Neural cell (in vitro differentiated cells): Measurements from ENCODE around the gene PRKACA. TPM values are rescaled to one million over a fixed set of nuclear protein-coding genes. Genes with fewer than 3 reads are reported as not detected.

Source experiments
- H2AFZ ChIP-seq: fragments of 200-600, 300-800 bp; sonication (generic), shearing (Covaris generic); 2 replicates; pipeline ENCODE4 v1.6.0; 2014; ENCODE audit warnings: low read depth, mild to moderate bottlenecking, antibody characterized with exemption, low read length, moderate library complexity
- H3F3A ChIP-seq: fragments of 200-600 bp; shearing (Covaris generic); 2 replicates; pipeline ENCODE4 v1.6.1; 2016; ENCODE audit warnings: mild to moderate bottlenecking, moderate library complexity, mixed read lengths, antibody characterized with exemption, low read length; ENCODE audit not compliant: insufficient read depth, poor library complexity, severe bottlenecking
- H3K27ac ChIP-seq: fragments of 200-600, 300-800 bp; sonication (generic), shearing (Covaris generic); 2 replicates; pipeline ENCODE4 v1.5.1; 2014; ENCODE audit warnings: mild to moderate bottlenecking, low read length, moderate library complexity
- H3K27me3 ChIP-seq: fragments of 300-800, 200-600 bp; sonication (generic), shearing (Covaris generic); 2 replicates; pipeline ENCODE4 v1.6.0; 2014; ENCODE audit warnings: mild to moderate bottlenecking, low read depth, low read length, moderate library complexity; ENCODE audit not compliant: insufficient read depth
- H3K36me3 ChIP-seq: fragments of 300-800, 200-600 bp; sonication (generic), shearing (Covaris generic); 2 replicates; pipeline ENCODE4 v1.5.1; 2014; ENCODE audit warnings: mild to moderate bottlenecking, antibody characterized with exemption, low read length, moderate library complexity; ENCODE audit not compliant: insufficient read depth
- H3K4me2 ChIP-seq: fragments of 300-800, 200-600 bp; sonication (generic), shearing (Covaris generic); 2 replicates; pipeline ENCODE4 v1.6.0; 2014; ENCODE audit warnings: mild to moderate bottlenecking, low read length
- H3K4me3 ChIP-seq: fragments of 300-800, 200-600 bp; sonication (generic), shearing (Covaris generic); 2 replicates; pipeline ENCODE4 v1.5.1; 2014; ENCODE audit warnings: mild to moderate bottlenecking, low read length, moderate library complexity
- H3K79me2 ChIP-seq: fragments of 200-600 bp; shearing (Covaris generic); replicated peaks from 2 replicates; pipeline ENCODE4 v1.6.0; 2014; ENCODE audit warnings: mild to moderate bottlenecking, low read length, moderate library complexity; ENCODE audit not compliant: insufficient read depth
- H3K9ac ChIP-seq: fragments of 300-800, 200-600 bp; sonication (generic), shearing (Covaris generic); 2 replicates; pipeline ENCODE4 v1.6.1; 2016; ENCODE audit warnings: mild to moderate bottlenecking, low read length, mixed read lengths
- H3K9me2 ChIP-seq: fragments of 200-600 bp; shearing (Covaris generic); 2 replicates; pipeline ENCODE4 v1.6.1; 2016; ENCODE audit warnings: mild to moderate bottlenecking, low read length, mixed read lengths; ENCODE audit not compliant: insufficient read depth
- H3K9me3 ChIP-seq: fragments of 200-600, 300-800 bp; sonication (generic), shearing (Covaris generic); 2 replicates; pipeline ENCODE4 v1.6.1; 2016; ENCODE audit warnings: mild to moderate bottlenecking, mixed run types, low read length, moderate library complexity, mixed read lengths
- H4K20me1 ChIP-seq: fragments of 200-600 bp; shearing (Covaris generic); 2 replicates; pipeline ENCODE4 v1.6.1; 2016; ENCODE audit warnings: mild to moderate bottlenecking, mixed run types; ENCODE audit not compliant: insufficient read depth
- CTCF ChIP-seq: fragments of 450-650 bp; IDR thresholded peaks from 2 replicates; pipeline ENCODE4 v1.5.1; 2014; ENCODE audit warnings: antibody characterized with exemption, mild to moderate bottlenecking, moderate library complexity; ENCODE audit not compliant: poor library complexity, severe bottlenecking
- EP300 ChIP-seq: fragments of 450-650 bp; conservative IDR thresholded peaks from 2 replicates; pipeline ENCODE4 v1.6.1; 2014; ENCODE audit warnings: antibody characterized with exemption, mild to moderate bottlenecking, moderate library complexity; ENCODE audit not compliant: poor library complexity, severe bottlenecking
- EZH2 ChIP-seq: fragments of 200-600, 300-800 bp; shearing (Covaris generic), sonication (generic); IDR thresholded peaks from 2 replicates; pipeline ENCODE4 v1.6.1; 2014; ENCODE audit warnings: antibody characterized with exemption, low read length, borderline replicate concordance, mild to moderate bottlenecking; ENCODE audit not compliant: insufficient read depth, poor library complexity, severe bottlenecking
- MXI1 ChIP-seq: fragments of 450-650 bp; conservative IDR thresholded peaks from 2 replicates; pipeline ENCODE4 v1.6.1; 2014; ENCODE audit warnings: antibody characterized with exemption, mild to moderate bottlenecking; ENCODE audit not compliant: poor library complexity, severe bottlenecking
- POLR2AphosphoS5 ChIP-seq: IDR thresholded peaks from 2 replicates; pipeline ENCODE4 v1.6.1; 2012
- RAD21 ChIP-seq: fragments of 450-650 bp; conservative IDR thresholded peaks from 2 replicates; pipeline ENCODE4 v1.6.1; 2014; ENCODE audit warnings: antibody characterized with exemption, mild to moderate bottlenecking, moderate library complexity
- REST ChIP-seq: IDR thresholded peaks from 2 replicates; pipeline ENCODE4 v1.6.1; 2012; ENCODE audit warnings: borderline replicate concordance
- SMC3 ChIP-seq: fragments of 450-650 bp; conservative IDR thresholded peaks from 2 replicates; pipeline ENCODE4 v1.6.1; 2014; ENCODE audit warnings: antibody characterized with exemption, mild to moderate bottlenecking, moderate library complexity; ENCODE audit not compliant: poor library complexity
- TAF1 ChIP-seq: IDR thresholded peaks from 2 replicates; pipeline ENCODE4 v1.6.1; 2012; ENCODE audit warnings: low read depth
- polyA plus RNA-seq: library from polyadenylated mRNA; depleted of rRNA; stranded (reverse); fragments of >200 nt; gene quantifications from 2 replicates; pipeline ENCODE4 v1.2.3, GENCODE V29; 2014

The PRKACA gene
- polyA plus RNA-seq, 1 donor from 2014 or later: 11.7 TPM

- H3K36me3 ChIP-seq: no peaks in the 10 kb centered on the region
- H3K9me2 ChIP-seq: no peaks in the 10 kb centered on the region
- no peak overlapping the region for H3K27ac ChIP-seq
- H3K4me2 ChIP-seq: no peak overlapping the region
- TF ChIP-seq SMC3 (no peak), EP300 (no peak), TAF1 (no peak), REST (no peak), MXI1 (no peak), EZH2 (no peak), RAD21 (no peak), CTCF (no peak), POLR2AphosphoS5 (no peak)
- H3K9me3 ChIP-seq: no peaks in the 10 kb centered on the region
- H3K27me3 ChIP-seq: no peaks in the 10 kb centered on the region
- H2AFZ ChIP-seq: no peak overlapping the region
- H3K4me3 ChIP-seq: no peak overlapping the region
- no peaks in the 10 kb centered on the region for H3F3A ChIP-seq
- no peaks in the 10 kb centered on the region for H3K79me2 ChIP-seq
- H4K20me1 ChIP-seq: no peaks in the 10 kb centered on the region
- H3K9ac ChIP-seq: no peak overlapping the region
Observed at GRCh38 chr19:14142262-14143190, 25.0 kb upstream of the PRKACA start.

GRCh38 chr19:14141041-14141440 lies 23.5 kb upstream of the PRKACA start:
- Histone ChIP-seq H3K4me2 (no peak overlapping the region), H3K4me3 (no peak overlapping the region), H4K20me1 (no peaks in the 10 kb centered on the region), H3K36me3 (no peaks in the 10 kb centered on the region), H3F3A (no peaks in the 10 kb centered on the region), H3K9me3 (no peaks in the 10 kb centered on the region), H3K27me3 (no peaks in the 10 kb centered on the region), H3K27ac (no peak overlapping the region), H2AFZ (no peak overlapping the region), H3K79me2 (no peaks in the 10 kb centered on the region), H3K9ac (no peak overlapping the region), H3K9me2 (no peaks in the 10 kb centered on the region)
- TF ChIP-seq RAD21 (no peak), EZH2 (no peak), CTCF (no peak), POLR2AphosphoS5 (no peak), REST (no peak), SMC3 (no peak), EP300 (no peak), TAF1 (no peak), MXI1 (no peak)
